Measurements from ENCODE around the gene HIPK2. TPM values are rescaled to one million over a fixed set of nuclear protein-coding genes. Genes with fewer than 3 reads are reported as not detected.

HIPK2 gene
- total RNA-seq, 2 experiments from 2014 or later: 17.3 to 17.6 TPM

DNA sequence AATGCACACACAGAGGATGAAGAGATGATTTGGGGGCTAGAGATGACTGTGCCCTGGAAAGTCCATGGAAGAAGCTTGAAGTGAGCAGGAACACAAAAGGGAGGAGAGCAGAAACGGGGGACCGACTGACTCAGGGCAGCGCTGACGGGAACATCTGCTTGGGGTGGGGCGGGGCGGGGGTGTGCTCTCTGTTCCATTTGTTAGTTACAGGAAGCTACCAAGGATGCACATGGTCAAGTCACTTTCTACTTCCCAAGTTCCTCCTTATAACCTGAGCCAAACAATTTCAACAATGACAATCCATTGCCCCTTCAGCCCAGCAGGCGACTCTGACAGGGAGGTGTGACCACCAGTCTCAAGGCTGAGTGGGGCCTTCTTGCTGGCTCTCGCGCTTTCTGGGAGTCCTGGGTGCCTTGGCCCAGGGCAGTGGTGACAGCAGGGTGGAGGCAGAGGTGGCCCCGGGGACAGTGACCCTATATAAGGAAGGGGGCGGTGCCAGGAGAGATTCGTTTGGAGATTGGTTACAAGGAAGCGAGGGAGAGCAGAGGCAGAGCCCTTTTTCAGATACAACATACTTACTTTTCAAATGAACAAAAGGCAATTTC lies 214.7 kb downstream of the HIPK2 start:
- Mint-ChIP-seq H3K4me1 (ENCODE audit: low read depth) (peaks cover 4% of the 10 kb centered on the region), H3K27me3 (peaks cover 6% of the 10 kb centered on the region), H3K36me3 (ENCODE audit: low read depth) (peaks cover 5% of the 10 kb centered on the region), H3K4me3 (no peak overlapping the region), H3K27ac (no peak overlapping the region), H3K9me3 (no peaks in the 10 kb centered on the region)
- ATAC-seq (no peak), DNase-seq (no peak)
- TF ChIP-seq, protein P1, sequence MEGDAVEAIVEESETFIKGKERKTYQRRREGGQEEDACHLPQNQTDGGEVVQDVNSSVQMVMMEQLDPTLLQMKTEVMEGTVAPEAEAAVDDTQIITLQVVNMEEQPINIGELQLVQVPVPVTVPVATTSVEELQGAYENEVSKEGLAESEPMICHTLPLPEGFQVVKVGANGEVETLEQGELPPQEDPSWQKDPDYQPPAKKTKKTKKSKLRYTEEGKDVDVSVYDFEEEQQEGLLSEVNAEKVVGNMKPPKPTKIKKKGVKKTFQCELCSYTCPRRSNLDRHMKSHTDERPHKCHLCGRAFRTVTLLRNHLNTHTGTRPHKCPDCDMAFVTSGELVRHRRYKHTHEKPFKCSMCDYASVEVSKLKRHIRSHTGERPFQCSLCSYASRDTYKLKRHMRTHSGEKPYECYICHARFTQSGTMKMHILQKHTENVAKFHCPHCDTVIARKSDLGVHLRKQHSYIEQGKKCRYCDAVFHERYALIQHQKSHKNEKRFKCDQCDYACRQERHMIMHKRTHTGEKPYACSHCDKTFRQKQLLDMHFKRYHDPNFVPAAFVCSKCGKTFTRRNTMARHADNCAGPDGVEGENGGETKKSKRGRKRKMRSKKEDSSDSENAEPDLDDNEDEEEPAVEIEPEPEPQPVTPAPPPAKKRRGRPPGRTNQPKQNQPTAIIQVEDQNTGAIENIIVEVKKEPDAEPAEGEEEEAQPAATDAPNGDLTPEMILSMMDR (IDR thresholded peaks at IDR 0.05): no peak
- intact Hi-C loops (cut with micrococcal nuclease): no loop called here
- CTCF ChIA-PET: interaction anchor here (1.2 kb wide), 1 partner anchor 39 kb away, joined by 3 read pairs; no protein-coding TSS in a partner anchor
- POLR2A ChIA-PET: interaction anchor here (0.9 kb wide), 1 partner anchor 319 kb away, joined by 3 read pairs; no protein-coding TSS in a partner anchor

DNA sequence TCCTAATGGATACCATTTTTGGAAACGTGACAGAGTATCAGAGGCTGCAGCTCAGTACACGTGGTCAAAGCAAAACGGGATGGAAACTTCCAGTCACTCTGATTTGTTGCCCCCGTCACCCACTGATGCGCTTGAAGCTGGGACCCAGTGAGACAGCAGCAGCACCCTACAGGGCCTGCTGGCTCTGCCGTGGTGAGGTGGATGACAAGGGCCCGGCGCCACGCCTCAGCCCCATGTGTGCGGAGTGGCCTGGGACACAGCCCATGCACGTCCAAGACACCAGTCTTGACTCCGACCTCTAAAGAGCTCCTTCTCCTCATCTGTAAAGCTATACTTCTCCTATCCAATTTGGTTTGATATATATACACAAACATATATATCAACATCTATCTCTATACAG lies 215.3 kb downstream of the HIPK2 start:
- intact Hi-C loops (cut with micrococcal nuclease): no loop called here
- Mint-ChIP-seq H3K27me3 (peaks cover 6% of the 10 kb centered on the region), H3K9me3 (no peaks in the 10 kb centered on the region), H3K4me1 (ENCODE audit: low read depth) (peaks cover 2% of the 10 kb centered on the region), H3K36me3 (ENCODE audit: low read depth) (no peaks in the 10 kb centered on the region), H3K4me3 (no peak overlapping the region), H3K27ac (no peak overlapping the region)
- POLR2A ChIA-PET: no interaction called here
- CTCF ChIA-PET: interaction anchor here (1.2 kb wide), 1 partner anchor 39 kb away, joined by 3 read pairs; no protein-coding TSS in a partner anchor
- TF ChIP-seq, protein P1 (IDR thresholded peaks at IDR 0.05): no peak
- ATAC-seq (no peak), DNase-seq (no peak)

DNA sequence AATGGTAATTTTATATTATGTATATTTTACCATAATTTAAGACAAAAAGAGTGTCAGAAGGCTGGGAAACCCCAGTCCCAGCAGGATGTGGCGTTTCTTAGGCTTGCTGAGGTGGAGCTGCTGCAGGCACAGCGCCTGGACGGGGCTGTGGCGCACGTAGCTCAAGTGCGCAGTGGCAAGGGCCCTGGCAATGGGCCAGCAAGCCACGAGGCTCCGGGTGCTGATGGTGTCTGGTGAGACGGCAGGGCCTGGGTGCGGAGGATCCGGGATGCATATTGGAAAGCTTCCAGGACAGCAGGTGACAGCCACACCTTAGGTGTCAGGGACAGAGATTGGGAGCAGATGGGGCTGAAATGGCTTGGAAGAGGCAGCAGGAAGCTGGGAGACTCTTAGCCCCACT lies 217.1 kb downstream of the HIPK2 start:
- no peaks in the 10 kb centered on the region for H3K36me3 Mint-ChIP-seq (ENCODE audit: low read depth)
- ChIA-PET CTCF (no interaction called here), POLR2A (no interaction called here)
- H3K27ac Mint-ChIP-seq: no peak overlapping the region
- DNase-seq (no peak), ATAC-seq (no peak)
- H3K4me3 Mint-ChIP-seq: no peak overlapping the region
- peaks cover 2% of the 10 kb centered on the region for H3K4me1 Mint-ChIP-seq (ENCODE audit: low read depth)
- intact Hi-C loops (cut with micrococcal nuclease): no loop called here
- peaks cover 6% of the 10 kb centered on the region for H3K27me3 Mint-ChIP-seq
- no peaks in the 10 kb centered on the region for H3K9me3 Mint-ChIP-seq
- TF ChIP-seq, protein P1 (IDR thresholded peaks at IDR 0.05): no peak

DNA sequence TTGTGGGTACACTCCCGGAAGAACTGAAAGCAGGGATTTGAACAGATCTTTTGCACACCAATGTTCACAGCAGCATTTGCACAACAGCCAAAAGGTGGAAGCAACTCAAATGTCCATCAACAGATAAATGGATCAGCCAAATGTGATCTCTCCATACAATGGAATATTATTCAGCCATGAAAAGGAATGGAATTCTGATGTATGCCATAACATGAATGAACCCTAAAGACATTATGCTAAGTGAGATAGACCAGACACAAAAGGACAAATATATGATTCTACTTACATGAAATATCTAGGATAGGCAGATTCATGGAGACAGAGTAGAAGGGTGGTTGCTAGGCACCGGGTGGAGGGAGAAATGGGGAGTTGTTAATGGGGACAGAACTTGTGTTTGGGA lies 217.6 kb downstream of the HIPK2 start:
- TF ChIP-seq, protein P1 (IDR thresholded peaks at IDR 0.05): no peak
- H3K4me3 Mint-ChIP-seq: no peak overlapping the region
- H3K9me3 Mint-ChIP-seq: no peaks in the 10 kb centered on the region
- no peak overlapping the region for H3K27ac Mint-ChIP-seq
- DNase-seq: no peak
- no peak for ATAC-seq
- intact Hi-C loops (cut with micrococcal nuclease): no loop called here
- no peaks in the 10 kb centered on the region for H3K36me3 Mint-ChIP-seq (ENCODE audit: low read depth)
- peaks cover 2% of the 10 kb centered on the region for H3K4me1 Mint-ChIP-seq (ENCODE audit: low read depth)
- H3K27me3 Mint-ChIP-seq: peaks cover 6% of the 10 kb centered on the region
- ChIA-PET CTCF (no interaction called here), POLR2A (no interaction called here)

DNA sequence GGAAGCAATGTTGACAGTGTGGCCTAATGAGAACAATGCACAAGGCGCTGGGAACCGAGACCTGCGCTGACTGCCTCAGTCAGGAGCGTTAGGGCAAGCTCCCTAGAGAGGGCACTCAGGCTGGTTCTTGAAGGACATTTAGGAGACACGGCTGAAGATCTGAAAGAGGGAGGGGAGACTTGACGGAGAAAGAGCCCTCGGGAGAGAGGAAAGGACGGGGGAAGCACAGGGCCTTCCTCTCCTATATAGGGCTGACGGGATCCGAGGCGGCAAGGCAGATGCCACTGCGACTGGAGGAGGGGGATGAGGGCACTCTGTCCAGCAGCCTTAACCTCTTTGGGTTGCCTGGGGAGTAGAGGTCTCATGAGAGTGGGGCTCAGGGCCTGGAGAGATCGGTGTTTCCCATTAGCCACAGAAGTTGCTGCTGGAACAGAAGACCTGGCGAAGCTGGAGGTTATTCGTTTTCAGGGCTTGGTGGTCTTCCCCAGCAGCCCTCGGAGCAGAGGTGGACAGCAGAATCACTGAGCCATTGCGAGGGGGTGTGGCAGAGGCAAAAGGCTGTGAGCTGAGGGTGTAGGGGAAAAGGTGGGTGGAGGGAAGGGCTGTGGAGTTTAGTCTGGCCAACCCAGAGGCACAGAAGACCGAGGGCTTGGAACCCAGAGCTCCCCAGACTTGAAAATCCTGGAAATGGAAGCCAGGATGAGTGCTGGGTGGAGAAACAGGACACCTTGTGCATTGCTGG lies 218.3 kb downstream of the HIPK2 start:
- intact Hi-C loops (cut with micrococcal nuclease): no loop called here
- POLR2A ChIA-PET: no interaction called here
- no peaks in the 10 kb centered on the region for H3K36me3 Mint-ChIP-seq (ENCODE audit: low read depth)

More for the DNA sequence above, 218.3 kb downstream of the HIPK2 start:
- DNase-seq (no peak), ATAC-seq (no peak)
- Mint-ChIP-seq H3K27me3 (peaks cover 6% of the 10 kb centered on the region), H3K27ac (no peak overlapping the region), H3K4me1 (ENCODE audit: low read depth) (peaks cover 2% of the 10 kb centered on the region), H3K4me3 (no peak overlapping the region), H3K9me3 (no peaks in the 10 kb centered on the region)
- TF ChIP-seq, protein P1 (IDR thresholded peaks at IDR 0.05): no peak
- CTCF ChIA-PET: no interaction called here

Measured in activated CD8-positive, alpha-beta T cell treated with anti-CD3 and anti-CD28 coated beads for 36 hours (primary cell).